HEK293 (cell line): ENCODE measurements around the gene BIVM.

ENCODE experiments used
- CTCF ChIA-PET: fragments of 350-600 bp; formaldehyde crosslinking; extraction: SDS; loops from one replicate; lab custom pipeline; 2021; ENCODE audit warnings: antibody characterized with exemption; lab: Yijun Ruan, JAX
- POLR2A ChIA-PET: fragments of 300-600 bp; formaldehyde crosslinking; extraction: SDS; loops from one replicate; lab custom pipeline; 2020; ENCODE audit warnings: antibody characterized with exemption, inconsistent platforms; lab: Yijun Ruan, JAX
- H3K27ac ChIP-seq: fragments of 200-500 bp; sonication (Bioruptor generic); 2 replicates; pipeline ENCODE4 v1.5.1; 2014; ENCODE audit warnings: low read depth, low read length, control low read depth, inconsistent platforms; ENCODE audit errors: extremely low read depth
- H3K36me3 ChIP-seq, 2 experiments: fragments of 200-500 bp in 1 of 2; sonication (Bioruptor generic) in 1 of 2; 1 replicate in 1 of 2; 2 replicates in 1 of 2; pipeline ENCODE4 v1.5.1; 2014 to 2017; ENCODE audit warnings: inconsistent platforms in 2 of 2, low read length in 2 of 2; ENCODE audit not compliant: control insufficient read depth in 2 of 2, insufficient read depth in 1 of 2
- H3K4me1 ChIP-seq: fragments of 200-500 bp; sonication (Bioruptor generic); 2 replicates; pipeline ENCODE4 v1.5.1; 2014; ENCODE audit warnings: mild to moderate bottlenecking, low read length, inconsistent platforms; ENCODE audit not compliant: control insufficient read depth, insufficient read depth
- H3K4me3 ChIP-seq: 2 replicates; pipeline ENCODE4 v1.5.1; 2011; ENCODE audit warnings: low read depth, mild to moderate bottlenecking, control low read depth, low read length, moderate library complexity
- H3K9me3 ChIP-seq: fragments of 200-500 bp; sonication (Bioruptor generic); 2 replicates; pipeline ENCODE4 v1.5.1; 2014; ENCODE audit warnings: low read depth, low read length, inconsistent platforms; ENCODE audit not compliant: control insufficient read depth, insufficient read depth
- BCL11A ChIP-seq: fragments of 450-650 bp; formaldehyde crosslinking; IDR thresholded peaks from 2 replicates; pipeline ENCODE4 v1.5.1; 2016; ENCODE audit warnings: low read depth, missing biosample characterization, missing genetic modification characterization
- MZF1 ChIP-seq: fragments of 450-650 bp; formaldehyde crosslinking; IDR thresholded peaks from 2 replicates; pipeline ENCODE4 v1.5.1; 2017; ENCODE audit warnings: missing biosample characterization, missing genetic modification characterization, borderline replicate concordance
- PRDM1 ChIP-seq: fragments of 450-650 bp; formaldehyde crosslinking; IDR thresholded peaks from 2 replicates; pipeline ENCODE4; 2016; ENCODE audit warnings: missing biosample characterization, missing genetic modification characterization
- SCRT1 ChIP-seq: fragments of 450-650 bp; formaldehyde crosslinking; IDR thresholded peaks from 2 replicates; pipeline ENCODE4 v1.5.1; 2016; ENCODE audit warnings: missing biosample characterization, missing genetic modification characterization, borderline replicate concordance
- TRIM28 ChIP-seq: IDR thresholded peaks from 2 replicates; pipeline ENCODE4 v1.6.1; 2011; ENCODE audit warnings: low read length, control low read depth, borderline replicate concordance
- YY1 ChIP-seq: fragments of 450-650 bp; formaldehyde crosslinking; IDR thresholded peaks from 2 replicates; pipeline ENCODE4 v1.5.1; 2018; ENCODE audit warnings: missing biosample characterization, missing genetic modification characterization
- ZIC2 ChIP-seq: fragments of 450-650 bp; formaldehyde crosslinking; IDR thresholded peaks from 2 replicates; pipeline ENCODE4 v1.5.1; 2016; ENCODE audit warnings: missing biosample characterization, missing genetic modification characterization
- ZNF175 ChIP-seq: fragments of 450-650 bp; formaldehyde crosslinking; IDR thresholded peaks from 2 replicates; pipeline ENCODE4 v1.5.1; 2016; ENCODE audit warnings: missing biosample characterization, missing genetic modification characterization
- ZNF211 ChIP-seq: fragments of 450-650 bp; formaldehyde crosslinking; IDR thresholded peaks from 2 replicates; pipeline ENCODE4 v1.5.1; 2016; ENCODE audit warnings: low read depth, missing biosample characterization, missing genetic modification characterization
- ZNF223 ChIP-seq: fragments of 450-650 bp; formaldehyde crosslinking; IDR thresholded peaks from 2 replicates; pipeline ENCODE4 v1.5.1; 2016; ENCODE audit warnings: missing biosample characterization, missing genetic modification characterization
- ZNF239 ChIP-seq: fragments of 450-650 bp; formaldehyde crosslinking; IDR thresholded peaks from 2 replicates; pipeline ENCODE4 v1.5.1; 2016; ENCODE audit warnings: missing biosample characterization, missing genetic modification characterization
- ZNF311 ChIP-seq: fragments of 450-650 bp; formaldehyde crosslinking; IDR thresholded peaks from 2 replicates; pipeline ENCODE4 v1.5.1; 2017; ENCODE audit warnings: missing biosample characterization, missing genetic modification characterization, borderline replicate concordance
- ZNF433 ChIP-seq: fragments of 450-650 bp; formaldehyde crosslinking; IDR thresholded peaks from 2 replicates; pipeline ENCODE4 v1.5.1; 2016; ENCODE audit warnings: missing biosample characterization, missing genetic modification characterization, low read depth
- ZNF76 ChIP-seq: fragments of 450-650 bp; formaldehyde crosslinking; IDR thresholded peaks from 2 replicates; pipeline ENCODE4; 2016; ENCODE audit warnings: low read depth, missing biosample characterization, missing genetic modification characterization, borderline replicate concordance
- ZNF791 ChIP-seq: fragments of 450-650 bp; formaldehyde crosslinking; IDR thresholded peaks from 2 replicates; pipeline ENCODE4 v1.5.1; 2016; ENCODE audit warnings: missing biosample characterization, missing genetic modification characterization
- TF ChIP-seq, protein P1 (sequence below): fragments of 450-650 bp; formaldehyde crosslinking; IDR thresholded peaks from 2 replicates; pipeline ENCODE4 v1.5.1; 2017; ENCODE audit warnings: missing biosample characterization, missing genetic modification characterization
- TF ChIP-seq, protein P2 (sequence below): fragments of 450-650 bp; formaldehyde crosslinking; IDR thresholded peaks from 2 replicates; pipeline ENCODE4 v1.5.1; 2017; ENCODE audit warnings: missing biosample characterization, missing genetic modification characterization
- TF ChIP-seq, protein P3 (sequence below): fragments of 450-650 bp; formaldehyde crosslinking; optimal IDR thresholded peaks from 2 replicates; pipeline ENCODE3; 2016; ENCODE audit warnings: missing biosample characterization, mild to moderate bottlenecking, missing genetic modification characterization

Gene BIVM

DNA sequence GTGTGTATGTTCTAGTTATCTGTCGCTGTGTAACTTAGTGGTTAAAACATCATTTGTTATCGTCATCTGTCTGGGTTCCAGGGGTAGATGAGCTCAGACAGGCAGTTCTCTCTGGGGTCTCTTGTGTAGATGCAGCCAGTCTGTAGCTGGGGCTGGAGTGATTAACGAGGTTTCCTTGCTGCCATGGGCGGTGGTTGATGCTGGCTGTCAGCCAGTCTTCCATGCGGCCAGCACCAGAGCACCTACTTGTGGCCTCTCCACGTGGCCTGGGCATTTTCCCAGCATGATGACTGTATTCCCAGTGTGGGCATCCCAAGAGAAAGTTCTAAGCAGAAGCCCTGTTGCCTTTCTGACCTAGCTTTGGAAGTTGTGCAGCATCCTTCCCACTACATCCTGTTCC, 57.6 kb downstream of the BIVM start:
- ChIA-PET POLR2A (interaction anchor here (0.7 kb wide), 1 partner anchor 11 kb away, joined by 3 read pairs; the partner anchor contains the start of gene ERCC5), CTCF (interaction anchor here (0.5 to 1.6 kb wide), 2 partner anchors 14 to 1749 kb away, joined by 3 to 10 read pairs; no protein-coding TSS in a partner anchor)
- Histone ChIP-seq H3K9me3 (no peaks in the 10 kb centered on the region), H3K4me3 (no peak overlapping the region), H3K4me1 (no peaks in the 10 kb centered on the region), H3K27ac (no peak overlapping the region), H3K36me3 (peaks cover 8 to 71% of the 10 kb centered on the region in 2 experiments)
- TF ChIP-seq ZNF311 (no peak), YY1 (tag by site-specific recombination) (no peak), SCRT1 (peak; percentile 63; the same call in 1 of the 2 replicates), BCL11A (tag by site-specific recombination) (no peak), ZIC2 (0 out of 2 replicates have a peak, but pooled peaks have one; percentile 25)
- TF ChIP-seq, protein P1, sequence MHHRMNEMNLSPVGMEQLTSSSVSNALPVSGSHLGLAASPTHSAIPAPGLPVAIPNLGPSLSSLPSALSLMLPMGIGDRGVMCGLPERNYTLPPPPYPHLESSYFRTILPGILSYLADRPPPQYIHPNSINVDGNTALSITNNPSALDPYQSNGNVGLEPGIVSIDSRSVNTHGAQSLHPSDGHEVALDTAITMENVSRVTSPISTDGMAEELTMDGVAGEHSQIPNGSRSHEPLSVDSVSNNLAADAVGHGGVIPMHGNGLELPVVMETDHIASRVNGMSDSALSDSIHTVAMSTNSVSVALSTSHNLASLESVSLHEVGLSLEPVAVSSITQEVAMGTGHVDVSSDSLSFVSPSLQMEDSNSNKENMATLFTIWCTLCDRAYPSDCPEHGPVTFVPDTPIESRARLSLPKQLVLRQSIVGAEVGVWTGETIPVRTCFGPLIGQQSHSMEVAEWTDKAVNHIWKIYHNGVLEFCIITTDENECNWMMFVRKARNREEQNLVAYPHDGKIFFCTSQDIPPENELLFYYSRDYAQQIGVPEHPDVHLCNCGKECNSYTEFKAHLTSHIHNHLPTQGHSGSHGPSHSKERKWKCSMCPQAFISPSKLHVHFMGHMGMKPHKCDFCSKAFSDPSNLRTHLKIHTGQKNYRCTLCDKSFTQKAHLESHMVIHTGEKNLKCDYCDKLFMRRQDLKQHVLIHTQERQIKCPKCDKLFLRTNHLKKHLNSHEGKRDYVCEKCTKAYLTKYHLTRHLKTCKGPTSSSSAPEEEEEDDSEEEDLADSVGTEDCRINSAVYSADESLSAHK = no peak

DNA sequence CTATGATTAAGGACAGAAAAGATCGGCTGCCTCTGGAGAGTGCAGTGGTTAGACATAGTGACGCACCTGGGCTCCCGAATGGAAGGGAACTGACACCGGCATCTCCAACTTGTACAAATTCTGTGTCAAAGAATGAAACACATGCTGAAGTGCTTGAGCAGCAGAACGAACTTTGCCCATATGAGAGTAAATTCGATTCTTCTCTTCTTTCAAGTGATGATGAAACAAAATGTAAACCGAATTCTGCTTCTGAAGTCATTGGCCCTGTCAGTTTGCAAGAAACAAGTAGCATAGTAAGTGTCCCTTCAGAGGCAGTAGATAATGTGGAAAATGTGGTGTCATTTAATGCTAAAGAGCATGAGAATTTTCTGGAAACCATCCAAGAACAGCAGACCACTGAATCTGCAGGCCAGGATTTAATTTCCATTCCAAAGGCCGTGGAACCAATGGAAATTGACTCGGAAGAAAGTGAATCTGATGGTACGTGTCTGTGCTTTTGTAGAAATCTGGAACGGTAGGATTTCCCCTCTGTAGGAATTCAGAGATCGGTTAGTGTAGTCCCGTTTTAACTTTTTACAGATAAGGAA, 63.8 kb downstream of the BIVM start:
- Histone ChIP-seq H3K9me3 (no peaks in the 10 kb centered on the region), H3K4me1 (no peaks in the 10 kb centered on the region), H3K4me3 (no peak overlapping the region), H3K27ac (no peak overlapping the region), H3K36me3 (peaks cover 29 to 94% of the 10 kb centered on the region in 2 experiments)
- TF ChIP-seq MZF1 = no peak
- no peak for TF ChIP-seq ZNF76 (tag by site-specific recombination)
- TF ChIP-seq ZNF239 (tag by site-specific recombination) = no peak
- TF ChIP-seq ZNF791 (tag by site-specific recombination) = no peak
- TF ChIP-seq ZNF223 (tag by site-specific recombination) = no peak
- TF ChIP-seq, protein P2, sequence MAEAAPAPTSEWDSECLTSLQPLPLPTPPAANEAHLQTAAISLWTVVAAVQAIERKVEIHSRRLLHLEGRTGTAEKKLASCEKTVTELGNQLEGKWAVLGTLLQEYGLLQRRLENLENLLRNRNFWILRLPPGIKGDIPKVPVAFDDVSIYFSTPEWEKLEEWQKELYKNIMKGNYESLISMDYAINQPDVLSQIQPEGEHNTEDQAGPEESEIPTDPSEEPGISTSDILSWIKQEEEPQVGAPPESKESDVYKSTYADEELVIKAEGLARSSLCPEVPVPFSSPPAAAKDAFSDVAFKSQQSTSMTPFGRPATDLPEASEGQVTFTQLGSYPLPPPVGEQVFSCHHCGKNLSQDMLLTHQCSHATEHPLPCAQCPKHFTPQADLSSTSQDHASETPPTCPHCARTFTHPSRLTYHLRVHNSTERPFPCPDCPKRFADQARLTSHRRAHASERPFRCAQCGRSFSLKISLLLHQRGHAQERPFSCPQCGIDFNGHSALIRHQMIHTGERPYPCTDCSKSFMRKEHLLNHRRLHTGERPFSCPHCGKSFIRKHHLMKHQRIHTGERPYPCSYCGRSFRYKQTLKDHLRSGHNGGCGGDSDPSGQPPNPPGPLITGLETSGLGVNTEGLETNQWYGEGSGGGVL (tag by site-specific recombination) = no peak
- TF ChIP-seq, protein P3, sequence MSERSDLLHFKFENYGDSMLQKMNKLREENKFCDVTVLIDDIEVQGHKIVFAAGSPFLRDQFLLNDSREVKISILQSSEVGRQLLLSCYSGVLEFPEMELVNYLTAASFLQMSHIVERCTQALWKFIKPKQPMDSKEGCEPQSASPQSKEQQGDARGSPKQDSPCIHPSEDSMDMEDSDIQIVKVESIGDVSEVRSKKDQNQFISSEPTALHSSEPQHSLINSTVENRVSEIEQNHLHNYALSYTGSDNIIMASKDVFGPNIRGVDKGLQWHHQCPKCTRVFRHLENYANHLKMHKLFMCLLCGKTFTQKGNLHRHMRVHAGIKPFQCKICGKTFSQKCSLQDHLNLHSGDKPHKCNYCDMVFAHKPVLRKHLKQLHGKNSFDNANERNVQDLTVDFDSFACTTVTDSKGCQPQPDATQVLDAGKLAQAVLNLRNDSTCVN (tag by site-specific recombination) = no peak
- no peak for TF ChIP-seq BCL11A (tag by site-specific recombination)
- no peak for TF ChIP-seq PRDM1 (tag by site-specific recombination)
- TF ChIP-seq ZNF175 (tag by site-specific recombination) = no peak
- TF ChIP-seq ZNF211 (tag by site-specific recombination) = no peak
- TF ChIP-seq TRIM28 = no peak
- TF ChIP-seq ZNF433 (tag by site-specific recombination) = no peak
- ChIA-PET POLR2A (interaction anchor here (1.1 kb wide), 1 partner anchor 266 kb away, joined by 3 read pairs; the partner anchor contains the start of gene TPP2), CTCF (no interaction called here)
